ENCODE data around the gene NKAIN2. TPM values are rescaled to one million over a fixed set of nuclear protein-coding genes. Genes with fewer than 3 reads are reported as not detected.

Gene NKAIN2
- total RNA-seq, 2 donors from 2014 or later = 0.29 TPM; not detected in 1

GRCh38 chr6:124676033-124676432 lies 872.4 kb downstream of the NKAIN2 start:
- Histone ChIP-seq H3K4me3 (ENCODE audit: low read length) (no peak overlapping the region), H3K27me3 (ENCODE audit: control insufficient read depth, insufficient read depth, low read length, poor library complexity, severe bottlenecking) (no peaks in the 10 kb centered on the region), H3K9ac (ENCODE audit: extremely low read depth, low read length, poor library complexity, severe bottlenecking) (no peak overlapping the region), H3K4me1 (ENCODE audit: control insufficient read depth, insufficient read depth, low read length) (no peaks in the 10 kb centered on the region), H3K36me3 (ENCODE audit: control insufficient read depth, insufficient read depth, low read length) (no peaks in the 10 kb centered on the region), H3K9me3 (ENCODE audit: control insufficient read depth, low read length) (peaks cover 38% of the 10 kb centered on the region), H3K27ac (ENCODE audit: low read depth, low read length) (no peak overlapping the region)
- Mint-ChIP-seq H3K9me3 (peaks cover 44% of the 10 kb centered on the region), H3K27me3 (ENCODE audit: insufficient read depth) (no peaks in the 10 kb centered on the region), H3K4me1 (no peaks in the 10 kb centered on the region), H3K36me3 (ENCODE audit: low read depth) (no peaks in the 10 kb centered on the region), H3K27ac (no peak overlapping the region), H3K4me3 (no peak overlapping the region)
- TF ChIP-seq CTCF (conservative IDR thresholded peaks at IDR 0.05) = no peak
- 73 to 100% methylated on average over 2 of the region's 3 CpGs for WGBS, 2 experiments (ENCODE audit: insufficient coverage in 1 of 2, insufficient read length in 1 of 2)
- DNase-seq = no peak

GRCh38 chr6:124677874-124678273 lies 874.2 kb downstream of the NKAIN2 start:
- WGBS, 2 experiments (ENCODE audit: insufficient coverage in 1 of 2, insufficient read length in 1 of 2) = no CpG with 5 or more reads among the region's 1 CpG
- H3K36me3 Mint-ChIP-seq (ENCODE audit: low read depth) = no peaks in the 10 kb centered on the region
- no peak for DNase-seq
- no peak overlapping the region for H3K4me3 Mint-ChIP-seq
- Histone ChIP-seq H3K4me3 (ENCODE audit: low read length) (no peak overlapping the region), H3K9ac (ENCODE audit: extremely low read depth, low read length, poor library complexity, severe bottlenecking) (no peak overlapping the region), H3K4me1 (ENCODE audit: control insufficient read depth, insufficient read depth, low read length) (no peaks in the 10 kb centered on the region), H3K36me3 (ENCODE audit: control insufficient read depth, insufficient read depth, low read length) (no peaks in the 10 kb centered on the region), H3K27me3 (ENCODE audit: control insufficient read depth, insufficient read depth, low read length, poor library complexity, severe bottlenecking) (no peaks in the 10 kb centered on the region), H3K27ac (ENCODE audit: low read depth, low read length) (no peak overlapping the region), H3K9me3 (ENCODE audit: control insufficient read depth, low read length) (peaks cover 38% of the 10 kb centered on the region)
- no peaks in the 10 kb centered on the region for H3K27me3 Mint-ChIP-seq (ENCODE audit: insufficient read depth)
- H3K27ac Mint-ChIP-seq = no peak overlapping the region
- no peak for TF ChIP-seq CTCF (conservative IDR thresholded peaks at IDR 0.05)
- peaks cover 44% of the 10 kb centered on the region for H3K9me3 Mint-ChIP-seq
- H3K4me1 Mint-ChIP-seq = no peaks in the 10 kb centered on the region

- Mint-ChIP-seq H3K27me3 (ENCODE audit: insufficient read depth) (no peaks in the 10 kb centered on the region), H3K4me1 (no peaks in the 10 kb centered on the region), H3K9me3 (peaks cover 36% of the 10 kb centered on the region), H3K27ac (no peak overlapping the region), H3K4me3 (no peak overlapping the region), H3K36me3 (ENCODE audit: low read depth) (no peaks in the 10 kb centered on the region)
- no peak overlapping the region for H3K4me3 ChIP-seq (ENCODE audit: low read length)
- no peaks in the 10 kb centered on the region for H3K36me3 ChIP-seq (ENCODE audit: control insufficient read depth, insufficient read depth, low read length)
- H3K27ac ChIP-seq (ENCODE audit: low read depth, low read length) = no peak overlapping the region
- no peaks in the 10 kb centered on the region for H3K27me3 ChIP-seq (ENCODE audit: control insufficient read depth, insufficient read depth, low read length, poor library complexity, severe bottlenecking)
- no peak for TF ChIP-seq CTCF (conservative IDR thresholded peaks at IDR 0.05)
- WGBS, 2 experiments (ENCODE audit: insufficient coverage in 1 of 2, insufficient read length in 1 of 2) = 88 to 100% methylated on average over 1 to 2 of the region's 2 CpGs
- no peak overlapping the region for H3K9ac ChIP-seq (ENCODE audit: extremely low read depth, low read length, poor library complexity, severe bottlenecking)
- peaks cover 31% of the 10 kb centered on the region for H3K9me3 ChIP-seq (ENCODE audit: control insufficient read depth, low read length)
- no peaks in the 10 kb centered on the region for H3K4me1 ChIP-seq (ENCODE audit: control insufficient read depth, insufficient read depth, low read length)
- DNase-seq = no peak
Measured at GRCh38 chr6:124679387-124679786, 875.7 kb downstream of the NKAIN2 start.
